HG03469 (cell line): ENCODE data around the gene ALDH3B2.

Experiments
- ATAC-seq: cut with Tn5 transposase; IDR thresholded peaks from one replicate; pipeline ENCODE4 v1.9.1; 2021; ENCODE audit warnings: mild to moderate bottlenecking, moderate library complexity, moderate number of reproducible peaks; ENCODE audit not compliant: unreplicated experiment

Gene ALDH3B2

GRCh38 chr11:67615728-67616430 is 58.5 kb downstream of the ALDH3B2 start:
- no peak for ATAC-seq

GRCh38 chr11:67614730-67615714 is 59.4 kb downstream of the ALDH3B2 start:
- ATAC-seq = no peak

- ATAC-seq = peak; percentile 61
Observed at GRCh38 chr11:67613960-67614715, 60.3 kb downstream of the ALDH3B2 start.

GRCh38 chr11:67613313-67613959 is 61.0 kb downstream of the ALDH3B2 start:
- ATAC-seq = no peak

GRCh38 chr11:67612751-67613150 is 61.7 kb downstream of the ALDH3B2 start:
- ATAC-seq = no peak
